Limb (tissue), 2 donors: Measurements from ENCODE around the gene PPT2.

Experiments
- DNase-seq, 2 donors: peaks; one replicate each; pipeline ENCODE4 v3.0.0-alpha.2; 2016; ENCODE audit errors: extremely low spot score in 2 of 2

The PPT2 gene

GRCh38 chr6:32151863-32152768, 1.8 kb upstream of the PPT2 start, which contains the start of gene PRRT1:
Gene PRRT1 (minus strand): TSS chr6:32151939. CDS start chr6:32151827, 112 bp downstream.
- peak in 1 of 2 donors; percentile 49 for DNase-seq

- DNase-seq = peak in 1 of 2 donors; percentile 48
Observed at GRCh38 chr6:32152769-32153563, 975 bp upstream of the PPT2 start.

- peak; percentile 75 to 79 for DNase-seq
Observed at GRCh38 chr6:32154514-32155161, 697 bp downstream of the PPT2 start.

- no peak for DNase-seq
Observed at GRCh38 chr6:32156891-32157290, 3.0 kb downstream of the PPT2 start.

- DNase-seq = no peak
Observed at GRCh38 chr6:32158052-32158451, 4.1 kb downstream of the PPT2 start.

- DNase-seq = no peak
Observed at GRCh38 chr6:32163559-32164258, 9.8 kb downstream of the PPT2 start.

GRCh38 chr6:32164295-32164694, 10.4 kb downstream of the PPT2 start, which contains the start of gene EGFL8:
Gene EGFL8 (plus strand): TSS chr6:32164595. CDS start chr6:32166166, 1,571 bp downstream.
- no peak for DNase-seq

GRCh38 chr6:32166411-32167061, 12.6 kb downstream of the PPT2 start:
- DNase-seq = no peak

GRCh38 chr6:32167154-32167760, 13.3 kb downstream of the PPT2 start:
- no peak for DNase-seq

- no peak for DNase-seq
Observed at GRCh38 chr6:32167761-32168262, 13.9 kb downstream of the PPT2 start.

GRCh38 chr6:32168350-32168749, 14.4 kb downstream of the PPT2 start:
- no peak for DNase-seq

- DNase-seq = no peak
Observed at GRCh38 chr6:32168807-32169591, 15.1 kb downstream of the PPT2 start.

GRCh38 chr6:32170294-32170693, 16.4 kb downstream of the PPT2 start:
- DNase-seq = no peak

- no peak for DNase-seq
Observed at GRCh38 chr6:32171234-32171633, 17.3 kb downstream of the PPT2 start.

- no peak for DNase-seq
Observed at GRCh38 chr6:32173051-32173727, 19.2 kb downstream of the PPT2 start.

- no peak for DNase-seq
Observed at GRCh38 chr6:32174416-32174815, 20.5 kb downstream of the PPT2 start.

GRCh38 chr6:32175322-32175710, 21.4 kb downstream of the PPT2 start:
- DNase-seq = no peak

- DNase-seq = peak; percentile 95 to 99
Observed at GRCh38 chr6:32175711-32176475, 22.0 kb downstream of the PPT2 start, which contains the start of gene AGPAT1. Gene AGPAT1 (minus strand): TSS chr6:32176084. CDS start chr6:32171496, 4,588 bp downstream.
